ENCODE measurements around the gene DPEP2.
"Not testable (repeated sequence)": the region's sequence is repeated elsewhere in the genome, so short reads cannot be mapped to it uniquely, and the experiment has no call there.

Gene DPEP2

GRCh38 chr16:67950335-67950843 is 48.9 kb downstream of the DPEP2 start:
- DNase-seq: no peak

DNA sequence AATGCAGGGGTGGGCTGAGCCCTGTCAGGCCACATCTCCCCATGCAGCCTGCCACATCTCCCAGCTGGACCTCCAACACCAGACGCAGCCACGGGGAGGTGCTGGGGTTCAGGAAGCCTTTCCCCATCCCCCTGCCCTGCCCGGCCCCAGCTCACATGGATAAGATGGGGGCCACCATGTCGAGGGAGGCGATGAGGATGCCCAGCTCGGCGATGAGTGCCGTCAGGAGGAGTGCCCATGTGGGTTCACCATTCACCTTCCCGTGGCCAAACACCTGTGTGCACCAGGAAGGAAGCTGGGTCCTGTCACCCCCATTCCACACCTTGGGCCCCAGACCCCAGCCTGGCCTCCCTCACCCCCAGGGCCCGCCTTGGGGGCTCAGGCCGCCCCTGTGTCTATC is 49.6 kb downstream of the DPEP2 start:
- DNase-seq: no peak

GRCh38 chr16:67948015-67948414 is 51.3 kb downstream of the DPEP2 start:
- DNase-seq: no peak

- DNase-seq: no peak
Measured at GRCh38 chr16:67946966-67947558, 52.2 kb downstream of the DPEP2 start.

GRCh38 chr16:67946128-67946569 is 53.1 kb downstream of the DPEP2 start:
- DNase-seq: no peak

GRCh38 chr16:67945392-67945933 is 53.8 kb downstream of the DPEP2 start:
- DNase-seq: no peak

DNA sequence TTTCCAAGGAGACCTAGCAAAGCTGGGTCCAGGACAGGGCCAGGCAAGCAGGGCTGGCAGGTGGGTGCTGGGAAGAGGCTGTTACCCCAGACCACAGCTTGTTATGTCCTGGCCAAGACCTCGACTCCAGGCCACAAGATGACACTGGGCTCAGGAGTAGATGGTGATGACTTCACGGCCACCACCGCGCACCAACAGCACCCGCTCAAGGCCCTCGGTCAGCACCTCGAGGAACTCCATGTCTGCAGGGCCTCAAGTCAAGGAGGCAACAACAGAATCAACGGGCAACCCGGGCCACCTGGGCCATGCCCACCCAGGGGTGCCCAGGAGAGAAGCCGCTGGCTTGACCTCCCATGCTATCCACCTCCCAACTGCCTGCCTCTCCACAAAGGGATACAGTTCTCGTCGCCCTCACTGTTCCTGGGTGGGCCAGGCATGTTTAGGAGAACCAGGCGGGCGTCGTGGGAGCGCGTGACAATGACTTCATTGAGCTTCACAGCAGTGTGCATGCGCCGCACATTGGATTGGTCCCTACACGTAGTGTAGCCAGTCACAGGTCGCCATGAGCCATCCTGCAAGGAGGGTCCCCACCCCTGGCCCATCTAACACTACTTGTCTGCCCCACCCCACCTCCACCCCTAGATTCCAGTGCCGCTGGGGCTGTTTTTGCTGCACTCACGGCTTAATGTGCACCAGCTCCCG is 54.4 kb downstream of the DPEP2 start:
- DNase-seq: no peak

- DNase-seq: no peak
Measured at GRCh38 chr16:67943619-67944504, 55.4 kb downstream of the DPEP2 start, which contains the start of gene LCAT. Gene LCAT (minus strand): TSS chr16:67944120. CDS start chr16:67944101, 19 bp downstream.

DNA sequence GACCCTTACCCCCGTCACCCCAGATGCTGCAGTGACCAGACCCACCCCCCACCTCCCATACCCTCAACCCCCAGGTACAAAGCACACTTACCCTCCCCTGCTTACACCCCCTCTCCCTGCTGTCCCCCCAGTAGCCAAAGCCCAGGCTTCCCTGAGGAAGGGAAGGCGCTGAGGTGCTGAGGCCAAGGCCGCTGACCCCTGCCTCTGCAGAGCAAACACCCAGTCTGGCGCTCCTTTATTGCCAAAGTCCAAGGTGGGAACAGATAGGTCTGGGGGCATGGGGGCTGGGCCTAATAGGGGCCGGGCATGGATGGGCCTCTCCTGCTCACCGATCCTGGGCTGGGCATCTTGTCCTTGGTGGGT is 56.0 kb downstream of the DPEP2 start:
- no peak for DNase-seq

DNA sequence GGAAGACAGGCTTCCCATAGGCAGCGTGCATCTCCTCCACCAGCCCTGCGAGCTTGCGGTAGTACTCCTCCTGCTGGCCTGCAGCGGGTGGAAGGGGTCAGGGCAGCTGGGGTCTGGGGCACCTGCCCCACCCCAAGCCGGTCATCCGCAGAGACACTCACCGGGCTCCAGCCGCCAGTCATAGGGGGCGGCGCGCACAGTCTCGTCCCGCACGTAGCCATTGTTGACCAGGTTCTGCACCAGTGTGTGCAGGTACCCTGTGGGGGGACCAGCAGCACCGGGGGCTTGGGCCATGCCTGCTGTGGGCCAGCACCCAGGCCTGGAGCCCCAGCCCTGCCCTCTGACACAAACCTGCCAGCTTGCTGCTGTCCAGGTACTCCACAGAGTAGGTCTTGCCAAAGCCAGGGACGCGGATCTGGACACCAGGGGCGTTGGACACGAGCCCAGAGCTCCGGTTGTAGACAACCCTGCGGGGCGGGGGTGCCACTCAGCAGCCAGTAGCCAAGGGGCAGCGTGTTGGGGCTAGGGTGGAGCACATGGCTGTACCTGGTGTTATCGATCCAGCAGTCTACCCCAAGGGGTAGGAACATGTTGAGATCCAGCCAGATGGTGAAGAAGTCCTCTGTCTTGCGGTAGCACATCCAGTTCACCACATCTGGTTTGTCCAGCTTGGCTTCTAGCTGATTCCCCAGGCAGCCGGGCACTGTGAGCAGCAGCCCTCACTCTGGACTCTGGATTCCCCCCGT is 56.6 kb downstream of the DPEP2 start:
- no peak for DNase-seq

GRCh38 chr16:67942200-67942509 is 57.1 kb downstream of the DPEP2 start:
- peak; percentile 27 for DNase-seq

DNA sequence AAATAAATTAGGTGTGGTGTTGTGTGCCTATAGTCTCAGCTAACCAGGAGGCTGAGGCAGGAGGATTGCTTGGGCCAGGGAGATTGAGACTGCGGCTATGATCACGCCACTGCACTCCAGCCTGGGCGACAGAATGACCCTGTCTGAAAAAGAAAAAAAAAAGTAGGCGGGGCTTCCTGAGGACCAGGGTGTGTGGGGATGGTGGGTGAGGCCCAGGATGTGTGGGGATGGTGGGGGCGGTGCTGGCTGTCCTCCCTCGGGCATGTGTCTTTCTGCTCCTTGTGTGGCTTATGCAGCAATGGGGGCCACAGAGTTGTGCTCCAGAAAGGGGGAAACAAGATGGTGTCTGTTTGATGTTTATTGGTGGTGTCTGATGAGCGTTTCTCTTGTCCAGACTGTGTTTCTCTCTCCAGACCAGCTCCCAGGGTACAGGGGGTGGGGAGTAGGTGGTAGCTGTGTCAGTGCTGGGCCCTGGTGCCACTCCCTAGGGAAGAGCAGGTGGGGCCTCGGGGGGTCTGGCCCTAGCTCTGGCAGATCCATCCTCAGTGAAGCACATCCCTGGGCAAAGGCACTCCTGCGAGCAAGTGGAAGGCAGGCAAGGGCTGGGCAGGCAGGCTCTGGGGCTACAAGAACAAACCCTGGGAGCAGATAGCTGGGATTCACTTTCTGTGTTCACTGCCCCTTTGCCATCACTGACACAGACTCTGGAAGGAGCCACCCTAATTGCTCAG is 57.6 kb downstream of the DPEP2 start:
- DNase-seq: no peak

GRCh38 chr16:67940446-67941089 is 58.7 kb downstream of the DPEP2 start:
- no peak for DNase-seq

GRCh38 chr16:67939507-67940445 is 59.5 kb downstream of the DPEP2 start:
- DNase-seq: peak; percentile 16

- DNase-seq: not testable (repeated sequence)
Measured at GRCh38 chr16:67937713-67938112, 61.6 kb downstream of the DPEP2 start.

Measured in central memory CD4-positive, alpha-beta T cell (primary cell).